H1 (cell line): Measurements from ENCODE around the gene ADAMTS13. TPM values are rescaled to one million over a fixed set of nuclear protein-coding genes. Genes with fewer than 3 reads are reported as not detected.
A peak's percentile ranks its signal among the peaks of the same experiment; 100 is the strongest.

ENCODE experiments used
- BACH1 ChIP-seq: IDR thresholded peaks from 2 replicates; pipeline ENCODE4 v1.6.1; 2012; ENCODE audit warnings: low read length, improper control_type of control experiment
- CHD2 ChIP-seq: IDR thresholded peaks from 2 replicates; pipeline ENCODE4 v1.6.1; 2012; ENCODE audit warnings: low read length, improper control_type of control experiment
- CREB1 ChIP-seq: IDR thresholded peaks from 2 replicates; pipeline ENCODE4 v1.6.1; 2012; ENCODE audit warnings: inconsistent platforms
- CTBP2 ChIP-seq: IDR thresholded peaks from 2 replicates; pipeline ENCODE4 v1.7.0; 2011; ENCODE audit warnings: borderline replicate concordance, mild to moderate bottlenecking, moderate library complexity, mixed read lengths, low read length; ENCODE audit not compliant: insufficient read depth, insufficient read length
- GABPA ChIP-seq: IDR thresholded peaks from 2 replicates; pipeline ENCODE4 v1.6.1; 2011; ENCODE audit warnings: mild to moderate bottlenecking, low read length, moderate library complexity, borderline replicate concordance; ENCODE audit not compliant: insufficient read depth
- HDAC2 ChIP-seq, 2 experiments: fragments of 300-600 bp in 1 of 2; sonication (generic) in 1 of 2; IDR thresholded peaks; 2 replicates each; pipeline ENCODE4 v1.6.1; 2011 to 2012; ENCODE audit warnings: low read depth in 2 of 2, low read length in 2 of 2, mild to moderate bottlenecking in 2 of 2, moderate library complexity in 2 of 2, borderline replicate concordance in 1 of 2, inconsistent platforms in 1 of 2
- JUN ChIP-seq: IDR thresholded peaks from 2 replicates; pipeline ENCODE4 v1.6.1; 2011; ENCODE audit warnings: low read depth, mild to moderate bottlenecking, improper control_type of control experiment, low read length
- JUND ChIP-seq: IDR thresholded peaks from 2 replicates; pipeline ENCODE4 v1.6.1; 2011; ENCODE audit warnings: mild to moderate bottlenecking, improper control_type of control experiment, low read length
- NRF1 ChIP-seq: IDR thresholded peaks from 2 replicates; pipeline ENCODE4 v1.6.1; 2011; ENCODE audit warnings: mild to moderate bottlenecking, low read depth, low read length, improper control_type of control experiment
- POLR2A ChIP-seq, 2 experiments: IDR thresholded peaks; 1 replicate in 1 of 2; 2 replicates in 1 of 2; pipeline ENCODE4 v1.6.1; 2011; ENCODE audit warnings: low read depth in 2 of 2, low read length in 2 of 2, mild to moderate bottlenecking in 2 of 2; ENCODE audit errors: control extremely low read depth in 1 of 2
- POLR2AphosphoS5 ChIP-seq: IDR thresholded peaks from 2 replicates; pipeline ENCODE4 v1.6.1; 2011; ENCODE audit warnings: low read depth, low read length
- SP4 ChIP-seq: IDR thresholded peaks from 2 replicates; pipeline ENCODE4 v1.6.1; 2012; ENCODE audit warnings: low read length, inconsistent platforms
- TBP ChIP-seq: IDR thresholded peaks from 2 replicates; pipeline ENCODE4 v1.6.1; 2011; ENCODE audit warnings: low read depth, low read length, improper control_type of control experiment
- TCF12 ChIP-seq: IDR thresholded peaks from 2 replicates; pipeline ENCODE4 v1.6.1; 2011; ENCODE audit warnings: low read depth, mild to moderate bottlenecking, low read length
- TEAD4 ChIP-seq: IDR thresholded peaks from 2 replicates; pipeline ENCODE4 v1.6.1; 2012; ENCODE audit warnings: low read depth, low read length, inconsistent platforms, mixed read lengths
- YY1 ChIP-seq: IDR thresholded peaks from 2 replicates; pipeline ENCODE4 v1.6.1; 2011; ENCODE audit warnings: low read depth, mild to moderate bottlenecking, low read length
- polyA plus RNA-seq, 7 experiments: library from polyadenylated mRNA; depleted of rRNA in 3 of 7; stranded (reverse) in 5 of 7; unstranded in 2 of 7; fragments of >200 nt in 5 of 7; fragments of 200-250 nt in 2 of 7; gene quantifications; 1 replicate in 5 of 7; 2 replicates in 1 of 7; 4 replicates in 1 of 7; pipeline versions ENCODE4 v1.2.1 to v1.2.3, GENCODE V29; 2011 to 2013; ENCODE audit warnings: missing spikeins in 2 of 7, mixed read lengths in 2 of 7
- total RNA-seq: library from RNA; stranded (reverse); fragmentation: NEBNext Ultra II Directional; extraction: Animal tissue kit (Norgen Biotek cat#: 25700); gene quantifications from 2 replicates; pipeline ENCODE4 v1.2.1, GENCODE V29; 2021
- TF ChIP-seq, protein P1 (sequence below), 3 experiments: IDR thresholded peaks; 1 replicate in 2 of 3; 2 replicates in 1 of 3; pipeline versions ENCODE4 v1.5.1 to v1.6.1; 2011; ENCODE audit warnings: low read length in 3 of 3, mild to moderate bottlenecking in 3 of 3, inconsistent platforms in 2 of 3, low read depth in 1 of 3, moderate library complexity in 1 of 3; ENCODE audit not compliant: insufficient read depth in 1 of 3; ENCODE audit errors: control extremely low read depth in 1 of 3
- TF ChIP-seq, protein P2 (sequence below): IDR thresholded peaks from 2 replicates; pipeline ENCODE4 v1.6.1; 2012; ENCODE audit warnings: inconsistent platforms

The ADAMTS13 gene
- total and polyA plus RNA-seq, 2 of the 8 experiments (the other 6 are each of a cell fraction or from before 2014, with no cell fraction given) = 4.4 to 5.8 TPM

DNA sequence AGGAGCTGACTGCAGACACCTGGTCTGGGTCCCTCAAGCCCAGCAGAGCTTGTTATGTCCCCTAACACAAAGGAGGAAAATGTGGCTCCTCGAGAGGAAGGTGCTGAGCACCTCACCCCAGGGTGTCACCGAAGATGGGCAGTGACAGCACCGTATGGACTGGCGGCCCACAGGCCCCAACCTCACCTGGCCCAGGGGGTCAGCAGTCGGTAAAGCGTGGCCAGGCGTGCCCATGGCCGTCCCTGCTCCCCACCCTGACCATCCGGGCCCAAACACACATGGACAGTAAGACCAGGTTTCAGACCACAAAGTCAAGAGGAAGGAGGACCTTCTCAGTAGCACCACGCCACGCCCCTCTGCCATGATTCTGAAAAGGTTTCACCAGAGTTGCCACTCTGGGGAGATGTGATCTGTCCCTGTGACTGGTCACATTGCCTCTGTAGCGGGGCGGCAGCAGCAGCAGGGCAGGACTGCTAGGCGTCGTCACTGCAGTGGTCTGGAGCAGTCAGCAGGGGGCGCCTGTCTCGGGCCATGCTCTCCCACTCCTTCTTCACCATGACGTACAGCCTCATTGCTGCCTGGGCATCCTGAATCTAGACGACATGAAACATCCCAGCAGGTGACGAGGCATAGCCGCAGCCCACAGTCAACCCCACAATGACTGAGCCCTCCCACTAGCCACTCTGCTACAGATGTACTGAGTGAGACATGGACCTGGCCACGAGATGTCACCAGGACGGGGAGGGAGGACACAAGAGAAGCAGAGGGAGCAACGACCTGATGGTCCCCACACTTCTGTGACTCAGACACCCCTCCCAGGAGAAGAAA lies 15.5 kb upstream of the ADAMTS13 start (continued):
- no peak for TF ChIP-seq CTBP2
- peak; percentile 70 for TF ChIP-seq CREB1
- TF ChIP-seq POLR2AphosphoS5 = no peak
- TF ChIP-seq NRF1 = no peak
- TF ChIP-seq POLR2A (IDR thresholded peaks at IDR 0.05; ENCODE audit: control extremely low read depth in 1 of 2, low read depth in 2 of 2, low read length in 2 of 2) = no peak
- no peak for TF ChIP-seq JUN
- TF ChIP-seq, protein P1, sequence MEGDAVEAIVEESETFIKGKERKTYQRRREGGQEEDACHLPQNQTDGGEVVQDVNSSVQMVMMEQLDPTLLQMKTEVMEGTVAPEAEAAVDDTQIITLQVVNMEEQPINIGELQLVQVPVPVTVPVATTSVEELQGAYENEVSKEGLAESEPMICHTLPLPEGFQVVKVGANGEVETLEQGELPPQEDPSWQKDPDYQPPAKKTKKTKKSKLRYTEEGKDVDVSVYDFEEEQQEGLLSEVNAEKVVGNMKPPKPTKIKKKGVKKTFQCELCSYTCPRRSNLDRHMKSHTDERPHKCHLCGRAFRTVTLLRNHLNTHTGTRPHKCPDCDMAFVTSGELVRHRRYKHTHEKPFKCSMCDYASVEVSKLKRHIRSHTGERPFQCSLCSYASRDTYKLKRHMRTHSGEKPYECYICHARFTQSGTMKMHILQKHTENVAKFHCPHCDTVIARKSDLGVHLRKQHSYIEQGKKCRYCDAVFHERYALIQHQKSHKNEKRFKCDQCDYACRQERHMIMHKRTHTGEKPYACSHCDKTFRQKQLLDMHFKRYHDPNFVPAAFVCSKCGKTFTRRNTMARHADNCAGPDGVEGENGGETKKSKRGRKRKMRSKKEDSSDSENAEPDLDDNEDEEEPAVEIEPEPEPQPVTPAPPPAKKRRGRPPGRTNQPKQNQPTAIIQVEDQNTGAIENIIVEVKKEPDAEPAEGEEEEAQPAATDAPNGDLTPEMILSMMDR (IDR thresholded peaks at IDR 0.05; ENCODE audit: control extremely low read depth in 1 of 3, insufficient read depth in 1 of 3, low read depth in 1 of 3, low read length in 3 of 3) = peak in 2 of 3 experiments; percentile 86 to 98; a peak in 3 of 4 replicates
- TF ChIP-seq TBP = no peak
- TF ChIP-seq YY1 = peak; percentile 7; the same call in 1 of the 2 replicates
- TF ChIP-seq CHD2 = no peak
- TF ChIP-seq, protein P2, sequence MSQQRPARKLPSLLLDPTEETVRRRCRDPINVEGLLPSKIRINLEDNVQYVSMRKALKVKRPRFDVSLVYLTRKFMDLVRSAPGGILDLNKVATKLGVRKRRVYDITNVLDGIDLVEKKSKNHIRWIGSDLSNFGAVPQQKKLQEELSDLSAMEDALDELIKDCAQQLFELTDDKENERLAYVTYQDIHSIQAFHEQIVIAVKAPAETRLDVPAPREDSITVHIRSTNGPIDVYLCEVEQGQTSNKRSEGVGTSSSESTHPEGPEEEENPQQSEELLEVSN = no peak
- TF ChIP-seq BACH1 = no peak
- no peak for TF ChIP-seq HDAC2 (IDR thresholded peaks at IDR 0.05; ENCODE audit: borderline replicate concordance in 1 of 2, low read depth in 2 of 2, low read length in 2 of 2)
- TF ChIP-seq TEAD4 = no peak
- no peak; the same call in 1 of the 2 replicates for TF ChIP-seq JUND
- no peak for TF ChIP-seq SP4
- no peak for TF ChIP-seq TCF12
- TF ChIP-seq GABPA = 0 out of 2 replicates have a peak, but pooled peaks have one; percentile 31
